DND-41 (cell line): ENCODE data around the gene LRP6.
"Not testable (repeated sequence)": the region's sequence is repeated elsewhere in the genome, so short reads cannot be mapped to it uniquely, and the experiment has no call there.

Experiments
- EZH2 ChIP-seq: IDR thresholded peaks from 3 replicates; pipeline ENCODE4 v1.6.1; 2012; ENCODE audit warnings: borderline replicate concordance, low read depth, mild to moderate bottlenecking, moderate library complexity, low read length, inconsistent platforms; ENCODE audit not compliant: severe bottlenecking
- TF ChIP-seq, protein P1 (sequence below): IDR thresholded peaks from 2 replicates; pipeline ENCODE4 v1.5.1; 2012; ENCODE audit warnings: borderline replicate concordance, low read length, moderate library complexity, mild to moderate bottlenecking; ENCODE audit not compliant: poor library complexity, severe bottlenecking; ENCODE audit errors: extremely low read depth

DNA sequence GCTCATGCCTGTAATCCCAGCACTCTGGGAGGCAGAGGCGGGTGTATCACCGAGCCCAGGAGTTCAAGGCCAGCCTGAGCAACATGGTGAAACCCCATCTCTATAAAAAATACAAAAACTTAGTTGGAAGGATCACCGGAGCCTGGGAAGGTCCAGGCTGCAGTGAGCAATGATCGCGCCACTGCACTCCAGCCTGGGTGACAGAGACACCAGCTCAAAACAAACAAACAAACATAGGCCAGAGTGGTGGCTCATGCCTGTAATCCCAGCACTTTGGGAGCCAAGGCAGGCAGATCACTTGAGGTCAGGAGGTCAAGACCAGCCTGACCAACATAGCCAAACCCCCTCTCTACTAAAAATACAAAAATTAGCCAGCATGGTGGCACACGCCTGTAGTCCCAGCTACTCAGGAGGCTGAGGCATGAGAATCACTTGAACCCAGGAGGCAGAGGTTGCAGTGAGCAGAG lies 10.5 kb downstream of the LRP6 start:
- TF ChIP-seq, protein P1, sequence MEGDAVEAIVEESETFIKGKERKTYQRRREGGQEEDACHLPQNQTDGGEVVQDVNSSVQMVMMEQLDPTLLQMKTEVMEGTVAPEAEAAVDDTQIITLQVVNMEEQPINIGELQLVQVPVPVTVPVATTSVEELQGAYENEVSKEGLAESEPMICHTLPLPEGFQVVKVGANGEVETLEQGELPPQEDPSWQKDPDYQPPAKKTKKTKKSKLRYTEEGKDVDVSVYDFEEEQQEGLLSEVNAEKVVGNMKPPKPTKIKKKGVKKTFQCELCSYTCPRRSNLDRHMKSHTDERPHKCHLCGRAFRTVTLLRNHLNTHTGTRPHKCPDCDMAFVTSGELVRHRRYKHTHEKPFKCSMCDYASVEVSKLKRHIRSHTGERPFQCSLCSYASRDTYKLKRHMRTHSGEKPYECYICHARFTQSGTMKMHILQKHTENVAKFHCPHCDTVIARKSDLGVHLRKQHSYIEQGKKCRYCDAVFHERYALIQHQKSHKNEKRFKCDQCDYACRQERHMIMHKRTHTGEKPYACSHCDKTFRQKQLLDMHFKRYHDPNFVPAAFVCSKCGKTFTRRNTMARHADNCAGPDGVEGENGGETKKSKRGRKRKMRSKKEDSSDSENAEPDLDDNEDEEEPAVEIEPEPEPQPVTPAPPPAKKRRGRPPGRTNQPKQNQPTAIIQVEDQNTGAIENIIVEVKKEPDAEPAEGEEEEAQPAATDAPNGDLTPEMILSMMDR, result not testable (repeated sequence)
- TF ChIP-seq EZH2, result not testable (repeated sequence)
